ENCODE measurements around the gene FAM13A.

- TF ChIP-seq CTCF (IDR thresholded peaks at IDR 0.05) (no peak), POLR2A (IDR thresholded peaks at IDR 0.05) (no peak), POLR2AphosphoS5 (IDR thresholded peaks at IDR 0.05) (no peak)
Observed at GRCh38 chr4:88998001-88998400, 59.0 kb downstream of the FAM13A start.
